ENCODE data around the gene ZNF860. TPM values are rescaled to one million over a fixed set of nuclear protein-coding genes. Genes with fewer than 3 reads are reported as not detected.

The ZNF860 gene
- total and polyA plus RNA-seq, 7 donors: under 0.01 to 1.3 (median 0.55) TPM; not detected in 1

- H3K27ac ChIP-seq: no peak overlapping the region
- H3K9me3 ChIP-seq: no peaks in the 10 kb centered on the region
- DNase-seq: no peak
- intact Hi-C loops (cut with DNase I): no loop called here
- no peaks in the 10 kb centered on the region for H3K36me3 ChIP-seq
- H3K4me3 ChIP-seq: no peak overlapping the region
- peaks cover 0 to under 1% (median 0%) of the 10 kb centered on the region in 4 donors for H3K4me1 ChIP-seq
- no peaks in the 10 kb centered on the region for H3K27me3 ChIP-seq
- WGBS, 2 donors: 87 to 92% methylated on average over 10 of the region's 10 CpGs
- no peak for TF ChIP-seq POLR2A (IDR thresholded peaks at IDR 0.05)
- no peak for TF ChIP-seq EP300 (IDR thresholded peaks at IDR 0.05)
- TF ChIP-seq POLR2AphosphoS5 (IDR thresholded peaks at IDR 0.05): no peak
- TF ChIP-seq, protein P1, sequence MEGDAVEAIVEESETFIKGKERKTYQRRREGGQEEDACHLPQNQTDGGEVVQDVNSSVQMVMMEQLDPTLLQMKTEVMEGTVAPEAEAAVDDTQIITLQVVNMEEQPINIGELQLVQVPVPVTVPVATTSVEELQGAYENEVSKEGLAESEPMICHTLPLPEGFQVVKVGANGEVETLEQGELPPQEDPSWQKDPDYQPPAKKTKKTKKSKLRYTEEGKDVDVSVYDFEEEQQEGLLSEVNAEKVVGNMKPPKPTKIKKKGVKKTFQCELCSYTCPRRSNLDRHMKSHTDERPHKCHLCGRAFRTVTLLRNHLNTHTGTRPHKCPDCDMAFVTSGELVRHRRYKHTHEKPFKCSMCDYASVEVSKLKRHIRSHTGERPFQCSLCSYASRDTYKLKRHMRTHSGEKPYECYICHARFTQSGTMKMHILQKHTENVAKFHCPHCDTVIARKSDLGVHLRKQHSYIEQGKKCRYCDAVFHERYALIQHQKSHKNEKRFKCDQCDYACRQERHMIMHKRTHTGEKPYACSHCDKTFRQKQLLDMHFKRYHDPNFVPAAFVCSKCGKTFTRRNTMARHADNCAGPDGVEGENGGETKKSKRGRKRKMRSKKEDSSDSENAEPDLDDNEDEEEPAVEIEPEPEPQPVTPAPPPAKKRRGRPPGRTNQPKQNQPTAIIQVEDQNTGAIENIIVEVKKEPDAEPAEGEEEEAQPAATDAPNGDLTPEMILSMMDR (IDR thresholded peaks at IDR 0.05): no peak
Observed at GRCh38 chr3:31946484-31947081, 35.0 kb upstream of the ZNF860 start.

DNA sequence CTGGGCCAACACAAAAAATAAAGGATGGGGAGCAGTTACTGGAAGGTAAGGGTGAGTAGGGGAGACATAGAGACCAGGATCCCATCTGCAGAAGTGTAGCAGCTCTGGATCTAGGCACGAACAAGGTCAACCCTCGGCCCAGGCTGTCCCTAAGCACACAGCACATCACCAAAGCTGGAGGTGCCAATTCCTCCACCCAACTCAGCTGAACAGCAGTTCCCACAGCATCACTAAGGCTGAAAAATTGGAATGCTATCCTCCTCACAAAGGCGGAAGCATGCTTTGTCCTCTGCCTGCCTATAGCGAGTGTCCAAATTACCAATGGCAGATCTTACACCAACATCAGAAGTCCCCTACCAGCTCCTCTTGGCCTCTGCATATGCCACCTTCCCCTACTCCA lies 34.4 kb upstream of the ZNF860 start:
- TF ChIP-seq, protein P1 (IDR thresholded peaks at IDR 0.05): no peak
- no peak for TF ChIP-seq EP300 (IDR thresholded peaks at IDR 0.05)
- TF ChIP-seq POLR2A (IDR thresholded peaks at IDR 0.05): no peak
- no peak for TF ChIP-seq POLR2AphosphoS5 (IDR thresholded peaks at IDR 0.05)
- 96 to 97% methylated on average over 4 of the region's 4 CpGs for WGBS, 2 donors
- Histone ChIP-seq H3K27me3 (no peaks in the 10 kb centered on the region), H3K4me3 (no peak overlapping the region), H3K36me3 (no peaks in the 10 kb centered on the region), H3K27ac (no peak overlapping the region), H3K4me1 (no peaks in the 10 kb centered on the region), H3K9me3 (no peaks in the 10 kb centered on the region)
- DNase-seq: no peak
- intact Hi-C loops (cut with DNase I): no loop called here

DNA sequence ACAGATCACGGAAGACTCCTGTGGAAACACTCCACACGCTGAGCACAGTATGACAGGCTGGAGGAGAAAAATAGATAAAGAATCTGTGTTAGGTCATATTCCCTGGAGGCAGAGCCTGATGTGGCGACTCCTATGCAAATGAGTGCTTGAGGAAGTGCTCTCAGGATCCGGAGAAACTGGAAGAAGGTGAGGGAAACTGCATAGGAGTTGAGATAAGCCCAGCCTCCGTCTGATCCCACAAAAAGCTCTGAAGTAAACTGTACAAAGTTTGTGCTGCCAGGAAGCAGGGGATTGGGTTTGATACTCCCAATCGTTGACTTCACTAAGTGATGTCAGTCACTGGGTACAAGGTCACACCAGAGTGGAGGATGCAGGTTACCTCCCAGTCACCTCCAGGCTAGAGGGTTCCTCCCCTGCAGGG lies 33.9 kb upstream of the ZNF860 start:
- DNase-seq: no peak
- intact Hi-C loops (cut with DNase I): no loop called here
- no peak overlapping the region for H3K27ac ChIP-seq
- no peaks in the 10 kb centered on the region for H3K27me3 ChIP-seq
- TF ChIP-seq, protein P1 (IDR thresholded peaks at IDR 0.05): no peak
- TF ChIP-seq POLR2AphosphoS5 (IDR thresholded peaks at IDR 0.05) (no peak), EP300 (IDR thresholded peaks at IDR 0.05) (no peak)
- 38 to 58% methylated on average over 6 of the region's 6 CpGs for WGBS, 2 donors
- no peaks in the 10 kb centered on the region for H3K36me3 ChIP-seq
- no peak overlapping the region for H3K4me3 ChIP-seq
- H3K4me1 ChIP-seq: no peaks in the 10 kb centered on the region
- H3K9me3 ChIP-seq: no peaks in the 10 kb centered on the region

DNA sequence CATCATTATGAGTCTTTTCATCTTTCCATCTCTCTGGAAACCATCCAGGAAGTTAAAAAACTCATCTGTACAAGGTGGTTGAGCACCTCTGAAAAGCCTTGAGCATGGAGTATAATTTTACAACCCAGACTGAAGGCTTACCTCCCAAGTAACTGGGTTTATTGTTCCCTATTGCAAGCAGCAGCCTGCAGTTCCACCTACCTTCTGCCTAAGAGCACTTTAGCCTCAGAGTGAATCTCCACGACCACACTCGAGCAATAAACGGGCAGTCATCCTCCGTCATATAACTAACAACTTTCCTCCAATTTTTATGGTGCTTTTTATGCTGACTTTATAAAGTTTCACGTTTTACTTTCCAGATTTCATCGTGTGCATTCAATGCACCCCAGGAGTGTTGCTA lies 33.3 kb upstream of the ZNF860 start:
- 18 to 67% methylated on average over 6 of the region's 6 CpGs for WGBS, 2 donors
- no peak overlapping the region for H3K4me3 ChIP-seq
- no peaks in the 10 kb centered on the region for H3K4me1 ChIP-seq
- H3K36me3 ChIP-seq: no peaks in the 10 kb centered on the region
- H3K27ac ChIP-seq: no peak overlapping the region
- DNase-seq: no peak
- H3K27me3 ChIP-seq: no peaks in the 10 kb centered on the region
- intact Hi-C loops (cut with DNase I): no loop called here
- no peaks in the 10 kb centered on the region for H3K9me3 ChIP-seq
- no peak for TF ChIP-seq EP300 (IDR thresholded peaks at IDR 0.05)
- TF ChIP-seq POLR2AphosphoS5 (IDR thresholded peaks at IDR 0.05): no peak
- TF ChIP-seq, protein P1 (IDR thresholded peaks at IDR 0.05): no peak
- TF ChIP-seq POLR2A (IDR thresholded peaks at IDR 0.05): no peak

DNA sequence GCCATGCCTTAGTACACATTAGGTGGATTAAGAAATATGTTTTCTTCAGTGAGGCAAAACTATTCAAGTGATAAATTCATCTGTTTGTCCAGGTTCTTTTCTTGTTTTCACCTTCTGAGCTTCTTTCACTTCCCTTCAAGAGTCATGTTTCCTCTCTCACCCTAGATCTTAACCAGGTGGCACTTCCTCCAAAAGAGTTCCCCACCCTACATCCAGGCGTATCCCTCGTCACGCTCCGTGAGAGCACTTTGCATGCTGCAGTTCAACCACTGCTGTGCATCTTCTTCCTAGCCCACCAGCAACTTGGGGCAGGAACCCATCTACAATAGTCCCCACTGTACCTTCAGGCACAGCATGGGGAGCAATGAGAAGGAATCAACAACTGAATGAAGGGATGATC lies 29.3 kb upstream of the ZNF860 start:
- H3K27ac ChIP-seq: no peak overlapping the region
- no peaks in the 10 kb centered on the region for H3K36me3 ChIP-seq
- intact Hi-C loops (cut with DNase I): no loop called here
- no peaks in the 10 kb centered on the region for H3K4me1 ChIP-seq
- H3K4me3 ChIP-seq: no peak overlapping the region
- TF ChIP-seq POLR2AphosphoS5 (IDR thresholded peaks at IDR 0.05) (no peak), EP300 (IDR thresholded peaks at IDR 0.05) (no peak), POLR2A (IDR thresholded peaks at IDR 0.05) (no peak)
- TF ChIP-seq, protein P1 (IDR thresholded peaks at IDR 0.05): no peak
- H3K27me3 ChIP-seq: no peaks in the 10 kb centered on the region
- no peak for DNase-seq
- peaks cover 0 to 8% (median 5%) of the 10 kb centered on the region in 4 donors for H3K9me3 ChIP-seq
- WGBS, 2 donors: 55 to 86% methylated on average over 4 of the region's 4 CpGs
